CD4-positive, alpha-beta memory T cell (primary cell): ENCODE data around the gene GPC5. TPM values are rescaled to one million over a fixed set of nuclear protein-coding genes. Genes with fewer than 3 reads are reported as not detected.

ENCODE experiments used
- CTCF ChIA-PET: fragments of 350-600 bp; sonication (Branson Sonifier 250); formaldehyde crosslinking; loops from one replicate; lab custom pipeline; 2021; ENCODE audit warnings: inconsistent platforms; ENCODE audit not compliant: partially characterized antibody; lab: Charles Lee
- POLR2A ChIA-PET: fragments of 350-600 bp; sonication (Branson Sonifier 250); formaldehyde crosslinking; loops from one replicate; lab custom pipeline; 2021; ENCODE audit not compliant: partially characterized antibody; lab: Charles Lee
- DNase-seq, 5 donors: peaks; one replicate each; pipeline versions ENCODE4 v3.0.0 to v3.0.0-alpha.2; 2020 to 2022; ENCODE audit warnings: mixed read lengths in 1 of 5
- H3K27ac ChIP-seq: one replicate; pipeline ENCODE4 v1.7.0; 2013; ENCODE audit warnings: low read depth, low read length
- H3K27me3 ChIP-seq: 2 replicates; pipeline ENCODE4 v1.7.0; 2013; ENCODE audit warnings: mild to moderate bottlenecking, low read length, moderate library complexity; ENCODE audit not compliant: insufficient read depth
- H3K36me3 ChIP-seq: 2 replicates; pipeline ENCODE4 v1.7.0; 2013; ENCODE audit warnings: mild to moderate bottlenecking, low read length, moderate library complexity; ENCODE audit not compliant: insufficient read depth
- H3K4me1 ChIP-seq: 2 replicates; pipeline ENCODE4 v1.7.0; 2013; ENCODE audit warnings: mild to moderate bottlenecking, low read length, moderate library complexity; ENCODE audit not compliant: insufficient read depth
- H3K4me3 ChIP-seq, 2 donors: one replicate each; pipeline ENCODE4 v1.7.0; 2013; ENCODE audit warnings: low read length in 2 of 2, mild to moderate bottlenecking in 1 of 2
- H3K9me3 ChIP-seq, 2 donors: one replicate each; pipeline ENCODE4 v1.7.0; 2013; ENCODE audit warnings: low read length in 2 of 2, control low read depth in 1 of 2; ENCODE audit not compliant: control insufficient read depth in 1 of 2
- H3K27ac Mint-ChIP-seq, 7 donors: one replicate each; pipeline ENCODE4 v1.8.0; 2020 to 2021; ENCODE audit warnings: mixed read lengths in 7 of 7, mild to moderate bottlenecking in 6 of 7, inconsistent platforms in 3 of 7, moderate library complexity in 3 of 7
- H3K27me3 Mint-ChIP-seq, 2 donors: one replicate each; pipeline ENCODE4 v1.8.0; 2020 to 2021; ENCODE audit warnings: mixed read lengths in 2 of 2
- H3K36me3 Mint-ChIP-seq, 2 donors: one replicate each; pipeline ENCODE4 v1.8.0; 2020 to 2021; ENCODE audit warnings: mixed read lengths in 2 of 2, inconsistent platforms in 1 of 2, mild to moderate bottlenecking in 1 of 2
- H3K4me1 Mint-ChIP-seq, 4 donors: one replicate each; pipeline ENCODE4 v1.8.0; 2020 to 2021; ENCODE audit warnings: mixed read lengths in 4 of 4, mild to moderate bottlenecking in 1 of 4
- H3K4me3 Mint-ChIP-seq, 8 donors: one replicate each; pipeline ENCODE4 v1.8.0; 2020 to 2021; ENCODE audit warnings: mixed read lengths in 8 of 8, mild to moderate bottlenecking in 7 of 8, moderate library complexity in 6 of 8, inconsistent platforms in 3 of 8
- H3K9me3 Mint-ChIP-seq, 8 donors: one replicate each; pipeline ENCODE4 v1.8.0; 2020 to 2021; ENCODE audit warnings: mixed read lengths in 8 of 8, mild to moderate bottlenecking in 5 of 8, inconsistent platforms in 3 of 8, moderate library complexity in 1 of 8
- intact Hi-C: fragments of 100-400 bp; cut with micrococcal nuclease; formaldehyde crosslinking; loops from one replicate; pipeline ENCODE4 v1.15.1; 2023
- polyA plus RNA-seq, 2 donors: library from polyadenylated mRNA; unstranded; fragments of 300-500 nt; fragmentation: Illumina TruSeq; gene quantifications; one replicate each; pipeline ENCODE4 v1.2.3, GENCODE V29; 2021
- total RNA-seq, 2 experiments: library from RNA; stranded (reverse); gene quantifications; one replicate each; pipeline ENCODE4 v1.2.3, GENCODE V29; 2021

The GPC5 gene
- total and polyA plus RNA-seq, 4 experiments from 2014 or later: 0.14 TPM; not detected in 3

DNA sequence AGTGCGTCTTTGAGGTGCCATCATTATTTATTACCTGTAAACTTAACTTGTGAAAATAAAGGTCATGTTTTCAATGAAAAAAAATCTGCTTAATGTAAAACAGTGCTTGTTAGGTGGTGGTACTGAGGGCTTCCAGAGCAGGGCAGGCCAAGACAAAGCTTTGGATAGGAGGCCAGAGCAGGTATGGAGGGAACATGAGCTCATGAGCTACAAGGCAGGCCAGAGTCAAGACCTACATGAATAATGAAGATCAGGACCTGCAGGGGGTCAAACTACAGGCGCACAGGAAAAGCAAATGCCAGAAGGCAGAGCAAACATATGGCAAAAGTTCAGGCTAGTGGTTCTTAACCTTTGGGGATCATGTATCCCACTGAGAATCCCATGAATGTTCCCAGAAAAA, 343.5 kb downstream of the GPC5 start:
- Mint-ChIP-seq H3K27me3 (no peaks in the 10 kb centered on the region), H3K4me1 (no peaks in the 10 kb centered on the region), H3K4me3 (no peak overlapping the region), H3K36me3 (no peaks in the 10 kb centered on the region), H3K27ac (no peak overlapping the region), H3K9me3 (peaks cover 0 to 5% (median 0%) of the 10 kb centered on the region in 8 donors)
- H3K9me3 ChIP-seq: no peaks in the 10 kb centered on the region
- intact Hi-C loops: no loop called here
- ChIA-PET CTCF (no interaction called here), POLR2A (no interaction called here)
- no peaks in the 10 kb centered on the region for H3K4me1 ChIP-seq
- no peaks in the 10 kb centered on the region for H3K36me3 ChIP-seq
- no peak overlapping the region for H3K27ac ChIP-seq
- DNase-seq: no peak
- H3K4me3 ChIP-seq: no peak overlapping the region
- H3K27me3 ChIP-seq: no peaks in the 10 kb centered on the region

DNA sequence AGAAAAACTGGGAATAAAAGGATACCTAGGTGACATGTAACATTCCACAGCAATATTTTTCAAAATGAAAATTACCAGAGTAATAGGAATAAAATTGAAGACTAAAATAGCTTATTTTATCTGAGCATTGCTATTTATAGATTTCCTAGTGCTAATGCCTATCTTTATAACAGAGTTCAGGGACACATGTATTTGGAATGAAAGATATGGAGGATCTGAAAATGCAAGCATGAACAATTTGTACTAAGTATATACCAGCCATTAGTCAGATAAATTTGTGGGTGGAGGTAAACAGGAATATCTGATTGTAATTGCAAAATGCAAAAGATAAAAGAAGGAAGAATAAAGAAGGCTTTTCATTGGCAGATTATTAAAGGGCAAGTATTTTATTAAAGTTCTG, 345.9 kb downstream of the GPC5 start:
- CTCF ChIA-PET: no interaction called here
- no peaks in the 10 kb centered on the region for H3K9me3 ChIP-seq
- no peak for DNase-seq
- no peaks in the 10 kb centered on the region for H3K4me1 ChIP-seq
- POLR2A ChIA-PET: no interaction called here
- H3K27ac ChIP-seq: no peak overlapping the region
- Mint-ChIP-seq H3K36me3 (no peaks in the 10 kb centered on the region), H3K27me3 (no peaks in the 10 kb centered on the region), H3K27ac (no peak overlapping the region), H3K9me3 (peaks cover 0 to 5% (median 0%) of the 10 kb centered on the region in 8 donors), H3K4me3 (no peak overlapping the region), H3K4me1 (no peaks in the 10 kb centered on the region)
- intact Hi-C loops: no loop called here
- no peaks in the 10 kb centered on the region for H3K27me3 ChIP-seq
- no peaks in the 10 kb centered on the region for H3K36me3 ChIP-seq
- H3K4me3 ChIP-seq: no peak overlapping the region

DNA sequence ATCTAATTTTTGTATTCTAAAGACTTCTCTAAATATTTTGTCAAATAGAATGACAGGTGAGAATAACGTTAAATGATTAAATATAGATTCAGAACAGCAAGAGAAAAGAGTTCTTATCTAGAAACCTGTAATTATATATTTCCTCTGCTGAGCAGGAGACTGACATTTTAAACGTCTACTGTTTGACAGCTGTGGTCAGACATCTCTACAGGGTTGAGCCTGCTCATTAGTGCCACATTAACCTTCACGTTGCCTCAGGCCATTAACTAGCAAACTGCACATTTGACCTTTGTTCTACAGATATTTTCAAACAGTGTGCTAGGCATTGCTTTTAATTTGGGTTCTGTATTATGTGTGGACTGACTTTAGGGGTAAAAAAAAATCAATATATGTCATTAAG, 347.5 kb downstream of the GPC5 start:
- DNase-seq: no peak
- no peaks in the 10 kb centered on the region for H3K9me3 ChIP-seq
- Mint-ChIP-seq H3K27me3 (no peaks in the 10 kb centered on the region), H3K27ac (no peak overlapping the region), H3K4me1 (no peaks in the 10 kb centered on the region), H3K36me3 (no peaks in the 10 kb centered on the region), H3K4me3 (no peak overlapping the region), H3K9me3 (peaks cover 0 to 6% (median 0%) of the 10 kb centered on the region in 8 donors)
- ChIA-PET POLR2A (no interaction called here), CTCF (no interaction called here)
- H3K4me3 ChIP-seq: no peak overlapping the region
- intact Hi-C loops: no loop called here
- no peaks in the 10 kb centered on the region for H3K4me1 ChIP-seq
- no peaks in the 10 kb centered on the region for H3K27me3 ChIP-seq
- no peaks in the 10 kb centered on the region for H3K36me3 ChIP-seq
- H3K27ac ChIP-seq: no peak overlapping the region

DNA sequence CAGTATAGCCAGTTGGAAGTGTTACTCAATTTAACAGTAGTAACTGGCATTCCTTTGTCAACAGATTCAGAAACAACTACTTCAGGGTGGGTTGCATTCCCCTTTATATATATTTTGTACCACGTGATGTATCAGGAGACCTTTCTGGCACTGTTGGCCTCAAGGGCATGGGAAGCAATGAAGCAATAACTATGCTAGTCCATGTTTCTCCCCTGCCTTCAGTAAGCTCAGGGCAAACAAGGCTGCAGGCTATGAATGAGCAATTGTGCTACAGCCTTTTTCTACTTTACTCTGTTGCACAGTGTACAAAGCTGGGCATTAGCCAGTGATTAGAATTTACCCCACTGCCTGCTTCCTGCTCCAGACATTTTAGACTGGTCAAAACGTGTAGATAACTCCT, 348.8 kb downstream of the GPC5 start:
- H3K9me3 Mint-ChIP-seq: peaks cover 0 to 13% (median 0%) of the 10 kb centered on the region in 8 donors
- H3K27me3 Mint-ChIP-seq: no peaks in the 10 kb centered on the region
- Histone ChIP-seq H3K27ac (no peak overlapping the region), H3K4me3 (no peak overlapping the region), H3K27me3 (no peaks in the 10 kb centered on the region), H3K9me3 (no peaks in the 10 kb centered on the region), H3K4me1 (no peaks in the 10 kb centered on the region), H3K36me3 (no peaks in the 10 kb centered on the region)
- DNase-seq: no peak
- H3K27ac Mint-ChIP-seq: no peak overlapping the region
- H3K36me3 Mint-ChIP-seq: no peaks in the 10 kb centered on the region
- intact Hi-C loops: no loop called here
- ChIA-PET CTCF (no interaction called here), POLR2A (no interaction called here)
- no peak overlapping the region for H3K4me3 Mint-ChIP-seq
- no peaks in the 10 kb centered on the region for H3K4me1 Mint-ChIP-seq

DNA sequence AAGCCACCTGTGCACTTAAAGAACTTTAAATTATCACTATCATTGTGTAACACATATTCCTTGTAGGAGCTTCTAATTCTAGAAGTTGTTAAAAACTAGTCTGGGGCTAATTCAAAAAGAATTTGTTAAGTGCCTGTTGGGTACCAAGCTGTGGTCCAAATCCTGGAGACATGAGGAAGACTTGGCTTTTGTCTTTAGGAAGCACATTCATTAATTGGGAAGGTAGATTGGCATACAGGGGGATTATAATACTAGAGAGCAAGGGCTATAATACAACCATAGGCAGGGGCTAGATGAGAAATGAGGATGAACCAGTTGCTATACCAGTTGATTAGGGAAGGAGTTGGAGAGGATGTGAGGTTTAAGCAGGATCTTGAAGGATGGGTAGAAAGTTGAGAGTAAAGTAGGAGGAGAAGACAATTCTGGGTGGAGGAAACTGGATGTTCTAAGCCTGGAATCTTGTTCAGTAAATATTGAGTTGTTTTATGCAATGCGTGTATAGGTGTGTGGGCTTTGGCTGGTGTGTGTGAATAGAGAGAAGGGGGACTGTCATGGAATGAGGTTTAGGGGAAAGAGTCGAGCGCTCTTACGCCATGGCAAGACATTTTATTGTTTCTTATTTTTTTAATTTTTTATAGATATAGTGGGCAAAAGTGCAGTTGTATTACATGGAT, 350.1 kb downstream of the GPC5 start:
- peaks cover 0 to 14% (median 0%) of the 10 kb centered on the region in 8 donors for H3K9me3 Mint-ChIP-seq
- DNase-seq: no peak
- Histone ChIP-seq H3K27ac (no peak overlapping the region), H3K4me1 (no peaks in the 10 kb centered on the region), H3K9me3 (no peaks in the 10 kb centered on the region), H3K36me3 (no peaks in the 10 kb centered on the region), H3K4me3 (no peak overlapping the region), H3K27me3 (no peaks in the 10 kb centered on the region)
- ChIA-PET CTCF (interaction anchor here (0.6 kb wide), 1 partner anchor 43 kb away, joined by 3 read pairs; no protein-coding TSS in a partner anchor), POLR2A (no interaction called here)
- H3K36me3 Mint-ChIP-seq: no peaks in the 10 kb centered on the region
- H3K4me3 Mint-ChIP-seq: no peak overlapping the region
- no peaks in the 10 kb centered on the region for H3K27me3 Mint-ChIP-seq
- H3K4me1 Mint-ChIP-seq: no peaks in the 10 kb centered on the region
- intact Hi-C loops: no loop called here
- H3K27ac Mint-ChIP-seq: no peak overlapping the region

DNA sequence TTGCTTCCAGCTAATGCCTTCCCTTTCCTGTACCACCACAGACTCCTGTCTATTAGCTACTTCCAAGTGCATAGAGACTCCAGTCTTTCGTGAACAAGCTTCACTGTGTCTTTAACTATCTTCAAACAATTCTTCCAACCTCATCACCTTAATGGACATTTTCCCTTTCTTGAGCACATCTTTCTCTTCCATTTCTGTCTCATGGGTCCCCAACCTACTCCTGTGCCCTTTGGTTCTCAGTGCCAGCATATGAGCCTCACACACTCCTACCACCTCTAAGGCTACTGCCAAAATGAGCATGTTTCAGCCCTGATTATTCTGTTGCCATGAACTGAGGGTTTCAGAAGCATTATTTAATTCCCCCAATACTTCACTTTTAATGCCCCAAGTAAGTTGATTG, 360.3 kb downstream of the GPC5 start:
- Mint-ChIP-seq H3K27ac (no peak overlapping the region), H3K9me3 (peaks cover 0 to 5% (median under 1%) of the 10 kb centered on the region in 8 donors), H3K36me3 (no peaks in the 10 kb centered on the region), H3K27me3 (no peaks in the 10 kb centered on the region), H3K4me1 (no peaks in the 10 kb centered on the region), H3K4me3 (no peak overlapping the region)
- Histone ChIP-seq H3K4me1 (no peaks in the 10 kb centered on the region), H3K4me3 (no peak overlapping the region), H3K27me3 (no peaks in the 10 kb centered on the region), H3K36me3 (no peaks in the 10 kb centered on the region), H3K9me3 (no peaks in the 10 kb centered on the region), H3K27ac (no peak overlapping the region)
- DNase-seq: no peak
- POLR2A ChIA-PET: no interaction called here
- intact Hi-C loops: no loop called here
- CTCF ChIA-PET: no interaction called here

DNA sequence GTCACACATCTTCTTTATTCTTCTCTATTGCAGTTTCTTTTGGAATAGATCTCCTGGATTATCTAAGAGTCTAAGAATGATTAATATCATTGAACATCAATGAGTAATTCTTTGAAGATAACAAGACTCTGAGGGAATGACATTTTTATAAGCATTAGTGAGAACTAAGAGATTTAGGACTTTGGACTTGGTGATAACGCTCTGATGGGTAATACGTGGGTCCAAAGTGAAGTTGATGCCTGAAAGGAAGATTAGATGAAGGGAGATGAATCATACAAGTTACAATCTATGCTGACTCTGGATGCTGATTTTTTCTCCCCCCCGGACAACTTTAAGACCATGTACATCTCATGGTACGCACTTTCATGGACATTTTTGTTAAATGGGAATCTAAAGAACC, 364.5 kb downstream of the GPC5 start:
- Histone ChIP-seq H3K27me3 (no peaks in the 10 kb centered on the region), H3K4me3 (no peak overlapping the region), H3K36me3 (no peaks in the 10 kb centered on the region), H3K27ac (no peak overlapping the region), H3K9me3 (no peaks in the 10 kb centered on the region), H3K4me1 (no peaks in the 10 kb centered on the region)
- ChIA-PET POLR2A (no interaction called here), CTCF (no interaction called here)
- Mint-ChIP-seq H3K27ac (no peak overlapping the region), H3K4me3 (no peak overlapping the region), H3K4me1 (no peaks in the 10 kb centered on the region), H3K36me3 (no peaks in the 10 kb centered on the region), H3K9me3 (peaks cover 0 to 5% (median 2%) of the 10 kb centered on the region in 8 donors), H3K27me3 (no peaks in the 10 kb centered on the region)
- intact Hi-C loops: no loop called here
- no peak for DNase-seq
